H9 (cell line): Measurements from ENCODE around the gene CDK12. TPM values are rescaled to one million over a fixed set of nuclear protein-coding genes. Genes with fewer than 3 reads are reported as not detected.

Experiments used
- DNase-seq: peaks from one replicate; pipeline ENCODE4 v3.0.0-alpha.2; 2017
- H2AFZ ChIP-seq: one replicate; pipeline ENCODE4 v1.6.1; 2013; ENCODE audit warnings: mild to moderate bottlenecking, low read length, control low read depth, moderate library complexity
- H2AK5ac ChIP-seq: 2 replicates; pipeline ENCODE4 v1.6.1; 2013; ENCODE audit warnings: low read length, control low read depth, mixed read lengths; ENCODE audit not compliant: insufficient read length
- H2BK120ac ChIP-seq: one replicate; pipeline ENCODE4 v1.6.1; 2013; ENCODE audit warnings: low read depth, mild to moderate bottlenecking, low read length, control low read depth, inconsistent platforms; ENCODE audit not compliant: poor library complexity, severe bottlenecking
- H2BK12ac ChIP-seq: 2 replicates; pipeline ENCODE4 v1.6.1; 2013; ENCODE audit warnings: low read length, control low read depth, mixed read lengths, low read depth; ENCODE audit not compliant: insufficient read length
- H2BK15ac ChIP-seq: 2 replicates; pipeline ENCODE4 v1.6.1; 2013; ENCODE audit warnings: low read depth, low read length, control low read depth
- H2BK20ac ChIP-seq: one replicate; pipeline ENCODE4 v1.6.1; 2013; ENCODE audit warnings: low read depth, mild to moderate bottlenecking, low read length, control low read depth, inconsistent platforms; ENCODE audit not compliant: poor library complexity, severe bottlenecking
- H2BK5ac ChIP-seq: 2 replicates; pipeline ENCODE4 v1.6.1; 2013; ENCODE audit warnings: low read length, control low read depth, mixed read lengths; ENCODE audit not compliant: insufficient read length
- H3K14ac ChIP-seq: 2 replicates; pipeline ENCODE4 v1.6.1; 2013; ENCODE audit warnings: low read length, control low read depth; ENCODE audit not compliant: insufficient read depth
- H3K18ac ChIP-seq: 2 replicates; pipeline ENCODE4 v1.6.1; 2013; ENCODE audit warnings: low read depth, mild to moderate bottlenecking, mixed read lengths, low read length, control low read depth; ENCODE audit not compliant: insufficient read length
- H3K23ac ChIP-seq: 2 replicates; pipeline ENCODE4 v1.6.1; 2013; ENCODE audit warnings: low read length, control low read depth, mixed read lengths, low read depth; ENCODE audit not compliant: insufficient read length
- H3K23me2 ChIP-seq: 2 replicates; pipeline ENCODE4 v1.6.1; 2013; ENCODE audit warnings: low read depth, mild to moderate bottlenecking, mixed read lengths, low read length, control low read depth; ENCODE audit not compliant: insufficient read length, poor library complexity, severe bottlenecking
- H3K27ac ChIP-seq: 2 replicates; pipeline ENCODE4 v1.5.1; 2013; ENCODE audit warnings: low read length, control low read depth, mixed read lengths, low read depth; ENCODE audit not compliant: insufficient read length
- H3K27me3 ChIP-seq: 2 replicates; pipeline ENCODE4 v1.6.1; 2013; ENCODE audit warnings: low read length, control low read depth, inconsistent platforms; ENCODE audit not compliant: insufficient read depth
- H3K4ac ChIP-seq: 2 replicates; pipeline ENCODE4 v1.6.1; 2013; ENCODE audit warnings: low read depth, mild to moderate bottlenecking, control low read depth, inconsistent platforms, low read length, moderate library complexity
- H3K4me1 ChIP-seq: 2 replicates; pipeline ENCODE4 v1.6.1; 2013; ENCODE audit warnings: low read length, control low read depth, inconsistent platforms; ENCODE audit not compliant: insufficient read depth
- H3K4me2 ChIP-seq: 2 replicates; pipeline ENCODE4 v1.6.1; 2013; ENCODE audit warnings: low read length, control low read depth, mixed read lengths; ENCODE audit not compliant: insufficient read length, insufficient read depth
- H3K56ac ChIP-seq: 2 replicates; pipeline ENCODE4 v1.6.1; 2013; ENCODE audit warnings: low read depth, mild to moderate bottlenecking, mixed read lengths, low read length, control low read depth; ENCODE audit not compliant: insufficient read length
- H3K79me1 ChIP-seq: 2 replicates; pipeline ENCODE4 v1.6.1; 2013; ENCODE audit warnings: low read depth, mild to moderate bottlenecking, moderate library complexity, low read length, control low read depth, inconsistent platforms; ENCODE audit not compliant: insufficient read depth, poor library complexity, severe bottlenecking
- H3K79me2 ChIP-seq: 2 replicates; pipeline ENCODE4 v1.6.1; 2013; ENCODE audit warnings: low read length, control low read depth, inconsistent platforms; ENCODE audit not compliant: insufficient read depth
- H3K9ac ChIP-seq: 2 replicates; pipeline ENCODE4 v1.6.1; 2013; ENCODE audit warnings: low read length, control low read depth, mixed read lengths; ENCODE audit not compliant: insufficient read length; ENCODE audit errors: extremely low read depth
- H3K9me3 ChIP-seq: one replicate; pipeline ENCODE4 v1.6.1; 2013; ENCODE audit warnings: low read depth, low read length, inconsistent platforms; ENCODE audit not compliant: control insufficient read depth
- H3T11ph ChIP-seq: one replicate; pipeline ENCODE4 v1.6.1; 2013; ENCODE audit warnings: mild to moderate bottlenecking, low read length, control low read depth, inconsistent platforms
- H4K20me1 ChIP-seq: one replicate; pipeline ENCODE4 v1.6.1; 2013; ENCODE audit not compliant: control insufficient read depth, insufficient read length, insufficient read depth
- H4K5ac ChIP-seq: 2 replicates; pipeline ENCODE4 v1.6.1; 2013; ENCODE audit warnings: low read depth, mild to moderate bottlenecking, mixed read lengths, low read length, control low read depth; ENCODE audit not compliant: insufficient read length
- H4K8ac ChIP-seq: replicated peaks from 2 replicates; pipeline ENCODE4 v1.6.1; 2013; ENCODE audit warnings: low read length, control low read depth, mixed read lengths, low read depth; ENCODE audit not compliant: insufficient read length
- H4K91ac ChIP-seq: 2 replicates; pipeline ENCODE4 v1.6.1; 2013; ENCODE audit warnings: low read depth, mild to moderate bottlenecking, moderate library complexity, mixed read lengths, low read length, control low read depth; ENCODE audit not compliant: insufficient read length
- H3K27ac Mint-ChIP-seq, 3 experiments: 2 replicates in 2 of 3; 3 replicates in 1 of 3; pipeline ENCODE4 v1.8.0; 2020 to 2021; ENCODE audit warnings: mixed read lengths in 3 of 3, mild to moderate bottlenecking in 1 of 3, moderate library complexity in 1 of 3
- H3K27me3 Mint-ChIP-seq: 2 replicates; pipeline ENCODE4 v1.8.0; 2021; ENCODE audit warnings: low read depth, mild to moderate bottlenecking, moderate library complexity, mixed read lengths
- H3K36me3 Mint-ChIP-seq, 3 experiments: 2 replicates in 2 of 3; 3 replicates in 1 of 3; pipeline ENCODE4 v1.8.0; 2020 to 2021; ENCODE audit warnings: low read depth in 3 of 3, mixed read lengths in 3 of 3; ENCODE audit not compliant: insufficient read depth in 1 of 3
- H3K4me1 Mint-ChIP-seq, 2 experiments: 2 replicates each; pipeline ENCODE4 v1.8.0; 2020; ENCODE audit warnings: mixed read lengths in 2 of 2
- H3K4me3 Mint-ChIP-seq, 2 experiments: 2 replicates in 1 of 2; 3 replicates in 1 of 2; pipeline ENCODE4 v1.8.0; 2020 to 2021; ENCODE audit warnings: mild to moderate bottlenecking in 2 of 2, mixed read lengths in 2 of 2, moderate library complexity in 1 of 2
- H3K9me3 Mint-ChIP-seq, 2 experiments: 2 replicates in 1 of 2; 3 replicates in 1 of 2; pipeline ENCODE4 v1.8.0; 2020; ENCODE audit warnings: mild to moderate bottlenecking in 2 of 2, mixed read lengths in 2 of 2, moderate library complexity in 1 of 2
- WGBS: extraction: QIAGEN DNeasy Blood & Tissue Kit; methylation state at CpG from one replicate; pipeline ENCODE4 v1.1.7; 2013; ENCODE audit warnings: missing lambda C conversion rate, low lambda C conversion rate, mixed read lengths; ENCODE audit not compliant: insufficient read length; ENCODE audit errors: extremely low coverage; 5-methylcytosine and 5-hydroxymethylcytosine counted together
- total RNA-seq: library from RNA; stranded (reverse); gene quantifications from 2 replicates; pipeline ENCODE4 v1.2.1, GENCODE V29; 2021
- TF ChIP-seq, protein P1 (sequence below): fragments of 200-600 bp; sonication (generic); conservative IDR thresholded peaks from 3 replicates; pipeline ENCODE4 v1.8.0; 2021; ENCODE audit warnings: antibody characterized with exemption, mild to moderate bottlenecking

The CDK12 gene
- total RNA-seq, 1 experiment from 2014 or later: 87.6 TPM

DNA sequence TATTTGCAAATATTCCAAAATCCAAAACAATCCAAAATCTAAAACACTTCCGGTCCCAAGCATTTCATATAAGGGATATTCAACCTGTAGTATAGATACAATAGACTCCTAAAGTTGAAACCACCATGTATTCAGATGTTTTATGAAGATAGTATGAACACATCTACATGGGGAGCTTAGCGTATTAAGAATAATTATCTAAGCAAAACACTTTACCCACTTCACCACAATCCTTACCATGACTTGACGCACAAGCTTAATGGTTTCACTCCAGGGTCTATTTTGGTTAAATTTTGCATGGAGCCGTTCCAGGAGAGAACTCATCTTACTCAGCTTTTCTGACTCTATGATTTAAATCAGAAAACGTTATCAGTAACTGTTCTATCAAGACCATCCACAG is 13.7 kb upstream of the CDK12 start:
- no CpG with 5 or more reads among the region's 5 CpGs for WGBS
- H3K27me3 Mint-ChIP-seq: no peaks in the 10 kb centered on the region

More for the DNA sequence above, 13.7 kb upstream of the CDK12 start:
- no peak overlapping the region for H3K4me2 ChIP-seq
- peaks cover 17 to 49% (median 33%) of the 10 kb centered on the region in 3 experiments; a peak in 6 of 7 replicates for H3K36me3 Mint-ChIP-seq
- peaks cover 11% of the 10 kb centered on the region; the same call in 1 of the 2 replicates for H3K79me2 ChIP-seq
- no peak overlapping the region for H4K5ac ChIP-seq
- TF ChIP-seq, protein P1, sequence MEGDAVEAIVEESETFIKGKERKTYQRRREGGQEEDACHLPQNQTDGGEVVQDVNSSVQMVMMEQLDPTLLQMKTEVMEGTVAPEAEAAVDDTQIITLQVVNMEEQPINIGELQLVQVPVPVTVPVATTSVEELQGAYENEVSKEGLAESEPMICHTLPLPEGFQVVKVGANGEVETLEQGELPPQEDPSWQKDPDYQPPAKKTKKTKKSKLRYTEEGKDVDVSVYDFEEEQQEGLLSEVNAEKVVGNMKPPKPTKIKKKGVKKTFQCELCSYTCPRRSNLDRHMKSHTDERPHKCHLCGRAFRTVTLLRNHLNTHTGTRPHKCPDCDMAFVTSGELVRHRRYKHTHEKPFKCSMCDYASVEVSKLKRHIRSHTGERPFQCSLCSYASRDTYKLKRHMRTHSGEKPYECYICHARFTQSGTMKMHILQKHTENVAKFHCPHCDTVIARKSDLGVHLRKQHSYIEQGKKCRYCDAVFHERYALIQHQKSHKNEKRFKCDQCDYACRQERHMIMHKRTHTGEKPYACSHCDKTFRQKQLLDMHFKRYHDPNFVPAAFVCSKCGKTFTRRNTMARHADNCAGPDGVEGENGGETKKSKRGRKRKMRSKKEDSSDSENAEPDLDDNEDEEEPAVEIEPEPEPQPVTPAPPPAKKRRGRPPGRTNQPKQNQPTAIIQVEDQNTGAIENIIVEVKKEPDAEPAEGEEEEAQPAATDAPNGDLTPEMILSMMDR: no peak
- no peak overlapping the region for H3K56ac ChIP-seq
- peaks cover 6% of the 10 kb centered on the region for H3K79me1 ChIP-seq
- H3K23ac ChIP-seq: no peak overlapping the region
- H2BK120ac ChIP-seq: no peak overlapping the region
- no peaks in the 10 kb centered on the region for H4K20me1 ChIP-seq
- no peak overlapping the region for H2BK15ac ChIP-seq
- no peak overlapping the region for H2AFZ ChIP-seq
- H3K27ac Mint-ChIP-seq: no peak overlapping the region
- no peak overlapping the region for H2AK5ac ChIP-seq
- H3T11ph ChIP-seq: no peak overlapping the region
- no peak overlapping the region for H3K18ac ChIP-seq
- no peak overlapping the region for H4K91ac ChIP-seq
- no peak overlapping the region for H2BK20ac ChIP-seq
- H3K9me3 Mint-ChIP-seq: no peaks in the 10 kb centered on the region
- H3K4me3 Mint-ChIP-seq: no peak overlapping the region
- no peaks in the 10 kb centered on the region for H3K4me1 ChIP-seq
- no peak overlapping the region for H3K14ac ChIP-seq
- H3K9me3 ChIP-seq: no peaks in the 10 kb centered on the region
- no peaks in the 10 kb centered on the region for H3K27me3 ChIP-seq
- DNase-seq: no peak
- H3K4ac ChIP-seq: no peak overlapping the region
- H3K4me1 Mint-ChIP-seq: peaks cover 3 to 4% of the 10 kb centered on the region in 2 experiments
- peaks cover 9% of the 10 kb centered on the region for H3K23me2 ChIP-seq
- H3K9ac ChIP-seq: no peak overlapping the region
- no peak overlapping the region for H3K27ac ChIP-seq
- no peak overlapping the region for H4K8ac ChIP-seq
- no peak overlapping the region for H2BK12ac ChIP-seq
- no peak overlapping the region for H2BK5ac ChIP-seq
